Measurements from ENCODE around the gene TXK. TPM values are rescaled to one million over a fixed set of nuclear protein-coding genes. Genes with fewer than 3 reads are reported as not detected.
A peak's percentile ranks its signal among the peaks of the same experiment; 100 is the strongest.

The TXK gene
- total RNA-seq, 1 donor = 0.86 TPM

DNA sequence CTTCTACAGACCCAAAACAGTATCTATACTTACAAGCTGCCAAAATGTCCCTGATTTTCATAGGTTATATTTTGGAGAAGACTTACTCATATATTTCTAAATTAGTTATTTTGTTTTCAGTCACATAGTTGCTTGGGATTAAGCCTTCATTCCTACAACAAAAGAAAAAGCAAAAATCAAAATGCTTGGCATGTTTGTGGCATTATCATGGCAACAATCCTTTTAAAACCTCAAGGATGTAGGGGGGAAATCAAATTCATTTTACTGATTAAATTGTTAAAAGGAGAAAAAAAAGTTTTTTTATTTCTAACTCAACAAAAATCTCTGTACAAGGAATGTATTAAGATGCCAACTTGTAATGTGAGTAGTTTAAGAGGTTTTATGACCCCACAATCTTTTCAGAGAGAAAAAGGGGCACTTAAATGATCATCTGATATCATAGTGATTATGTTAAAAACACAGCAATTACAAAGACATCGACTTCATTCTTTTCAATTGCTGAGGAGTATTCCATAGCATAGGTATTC, 23.5 kb downstream of the TXK start:
- no peak overlapping the region for H3K4me3 ChIP-seq (ENCODE audit: low read depth, low read length)
- DNase-seq (ENCODE audit: low read depth) = no peak
- TF ChIP-seq, protein P1, sequence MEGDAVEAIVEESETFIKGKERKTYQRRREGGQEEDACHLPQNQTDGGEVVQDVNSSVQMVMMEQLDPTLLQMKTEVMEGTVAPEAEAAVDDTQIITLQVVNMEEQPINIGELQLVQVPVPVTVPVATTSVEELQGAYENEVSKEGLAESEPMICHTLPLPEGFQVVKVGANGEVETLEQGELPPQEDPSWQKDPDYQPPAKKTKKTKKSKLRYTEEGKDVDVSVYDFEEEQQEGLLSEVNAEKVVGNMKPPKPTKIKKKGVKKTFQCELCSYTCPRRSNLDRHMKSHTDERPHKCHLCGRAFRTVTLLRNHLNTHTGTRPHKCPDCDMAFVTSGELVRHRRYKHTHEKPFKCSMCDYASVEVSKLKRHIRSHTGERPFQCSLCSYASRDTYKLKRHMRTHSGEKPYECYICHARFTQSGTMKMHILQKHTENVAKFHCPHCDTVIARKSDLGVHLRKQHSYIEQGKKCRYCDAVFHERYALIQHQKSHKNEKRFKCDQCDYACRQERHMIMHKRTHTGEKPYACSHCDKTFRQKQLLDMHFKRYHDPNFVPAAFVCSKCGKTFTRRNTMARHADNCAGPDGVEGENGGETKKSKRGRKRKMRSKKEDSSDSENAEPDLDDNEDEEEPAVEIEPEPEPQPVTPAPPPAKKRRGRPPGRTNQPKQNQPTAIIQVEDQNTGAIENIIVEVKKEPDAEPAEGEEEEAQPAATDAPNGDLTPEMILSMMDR (IDR thresholded peaks at IDR 0.05; ENCODE audit: insufficient read depth, low read depth, low read length) = no peak

DNA sequence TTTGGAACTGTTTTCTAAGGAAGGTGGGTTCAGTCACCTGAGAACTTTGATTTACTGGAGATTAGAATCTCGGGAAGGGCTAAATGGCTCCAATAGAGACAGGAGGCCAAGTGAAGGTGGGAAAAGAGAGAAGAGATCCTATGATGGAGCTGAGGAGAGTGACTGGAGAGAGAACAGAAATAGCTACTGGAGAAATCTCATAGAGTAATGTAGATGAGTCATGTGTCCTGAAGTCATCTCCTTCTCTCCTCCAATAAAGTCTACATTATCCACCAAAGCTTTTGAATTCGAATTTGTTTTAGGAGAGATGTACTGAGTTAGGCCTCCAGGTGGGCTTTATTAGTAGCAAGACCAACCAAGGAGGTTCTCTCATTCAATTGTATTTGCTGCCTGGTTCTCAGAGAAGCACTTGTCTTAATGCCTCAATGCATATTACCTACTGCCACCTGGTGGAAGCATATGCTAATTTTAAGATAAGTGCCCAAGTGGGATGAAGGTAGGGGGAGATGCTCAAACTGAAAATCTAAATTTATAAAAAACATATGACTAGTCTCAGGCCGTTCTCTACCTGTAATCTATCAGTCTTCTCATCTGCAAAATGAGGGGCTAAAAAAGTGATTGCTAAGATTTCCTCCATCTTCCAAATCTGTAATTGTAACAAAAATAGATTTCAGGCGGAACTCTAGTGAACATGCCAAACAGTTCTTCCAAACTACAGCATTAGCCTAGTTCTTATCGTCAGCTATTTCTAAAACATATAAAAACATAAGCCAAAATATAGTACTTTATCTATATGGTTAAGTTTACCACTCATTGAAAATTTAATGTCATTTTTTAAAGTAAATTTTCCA, 24.4 kb downstream of the TXK start:
- TF ChIP-seq, protein P1 (IDR thresholded peaks at IDR 0.05; ENCODE audit: insufficient read depth, low read depth, low read length) = peak; percentile 59
- H3K4me3 ChIP-seq (ENCODE audit: low read depth, low read length) = no peak overlapping the region
- peak; percentile 45 for DNase-seq (ENCODE audit: low read depth)

DNA sequence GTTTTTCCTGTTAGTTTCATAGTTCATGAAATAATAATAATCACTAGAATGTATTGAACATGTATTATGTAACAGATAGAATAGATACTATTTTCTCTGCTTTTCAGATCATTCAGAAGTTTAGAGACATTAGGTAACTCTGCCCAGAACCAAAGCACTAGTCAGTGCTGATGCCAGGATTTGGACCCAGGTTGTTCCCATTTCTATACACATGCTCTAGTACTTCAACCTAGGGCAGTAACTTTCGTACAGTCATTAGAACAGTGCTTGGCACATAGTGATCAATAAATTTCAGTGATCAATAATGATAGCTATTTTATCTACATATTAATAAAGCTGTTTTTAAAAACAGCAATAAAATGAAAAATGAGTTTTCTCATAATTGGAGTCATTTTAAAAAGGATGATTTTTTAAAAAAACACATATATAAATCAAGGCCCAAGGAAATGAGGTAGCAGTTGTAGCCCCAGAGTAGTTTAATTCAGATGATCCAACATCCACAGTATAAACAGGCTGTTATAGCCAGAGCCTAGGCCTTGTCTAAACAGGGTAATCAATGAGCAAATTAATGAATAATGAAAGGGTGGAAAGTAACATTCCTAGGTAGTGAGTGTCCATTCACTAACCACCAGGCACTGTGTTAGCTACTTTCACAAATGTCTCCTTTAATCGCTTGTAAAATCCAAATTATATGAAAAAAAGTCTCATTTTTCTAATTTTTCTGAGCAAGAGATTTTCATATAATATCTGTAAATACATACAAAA, 25.6 kb downstream of the TXK start:
- no peak overlapping the region for H3K4me3 ChIP-seq (ENCODE audit: low read depth, low read length)
- no peak for DNase-seq (ENCODE audit: low read depth)
- TF ChIP-seq, protein P1 (IDR thresholded peaks at IDR 0.05; ENCODE audit: insufficient read depth, low read depth, low read length) = no peak

DNA sequence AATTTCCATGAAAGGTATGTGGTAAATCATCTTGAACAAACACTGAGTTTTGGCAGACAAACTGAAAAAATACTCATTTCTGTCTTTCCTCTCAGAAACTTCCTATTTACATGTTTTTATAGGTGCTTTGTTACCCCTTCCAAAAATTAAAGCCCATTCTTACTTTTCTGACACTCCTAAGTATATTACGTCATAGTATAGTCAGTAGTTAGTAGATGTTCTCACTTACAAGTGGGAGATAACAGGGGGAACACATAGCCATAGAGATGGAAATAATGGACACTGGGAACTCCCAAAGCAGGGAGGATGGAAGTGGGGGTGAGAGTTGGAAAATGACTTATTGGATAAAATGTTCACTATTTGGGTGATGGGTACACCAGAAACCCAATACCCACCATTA, 28.8 kb downstream of the TXK start:
- DNase-seq (ENCODE audit: low read depth) = no peak
- TF ChIP-seq, protein P1 (IDR thresholded peaks at IDR 0.05; ENCODE audit: insufficient read depth, low read depth, low read length) = no peak
- no peak overlapping the region for H3K4me3 ChIP-seq (ENCODE audit: low read depth, low read length)

DNA sequence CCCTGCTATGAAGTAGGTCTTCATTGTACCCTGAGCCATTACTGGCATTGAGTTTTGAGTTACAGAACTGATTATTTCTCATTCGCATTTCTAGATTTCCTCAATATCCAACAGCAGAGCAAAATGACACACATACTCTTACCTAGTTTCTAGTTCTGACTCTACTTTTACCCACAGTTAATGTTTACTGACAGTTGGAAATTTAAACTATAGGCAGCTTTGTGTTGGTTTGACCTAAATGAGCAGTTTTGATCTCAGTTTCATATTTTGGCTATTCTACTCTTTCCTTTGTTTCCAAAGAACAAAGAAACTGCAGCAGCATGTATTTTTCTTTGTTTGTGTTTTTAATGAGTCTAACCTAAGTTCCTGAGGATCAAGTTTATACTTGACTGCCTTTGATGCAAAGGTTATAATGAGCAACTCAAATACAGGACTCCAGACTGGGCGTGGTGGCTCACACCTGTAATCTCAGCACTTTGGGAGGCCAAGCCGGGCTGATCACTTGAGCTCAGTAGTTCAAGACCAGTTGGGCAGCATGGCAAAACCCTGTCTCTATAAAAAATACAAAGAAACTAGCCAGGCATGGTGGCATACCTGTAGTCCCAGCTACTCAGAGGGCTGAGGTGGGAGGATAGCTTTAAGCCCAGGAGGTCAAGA, 30.4 kb downstream of the TXK start:
- DNase-seq (ENCODE audit: low read depth) = no peak
- H3K4me3 ChIP-seq (ENCODE audit: low read depth, low read length) = no peak overlapping the region
- TF ChIP-seq, protein P1 (IDR thresholded peaks at IDR 0.05; ENCODE audit: insufficient read depth, low read depth, low read length) = no peak

DNA sequence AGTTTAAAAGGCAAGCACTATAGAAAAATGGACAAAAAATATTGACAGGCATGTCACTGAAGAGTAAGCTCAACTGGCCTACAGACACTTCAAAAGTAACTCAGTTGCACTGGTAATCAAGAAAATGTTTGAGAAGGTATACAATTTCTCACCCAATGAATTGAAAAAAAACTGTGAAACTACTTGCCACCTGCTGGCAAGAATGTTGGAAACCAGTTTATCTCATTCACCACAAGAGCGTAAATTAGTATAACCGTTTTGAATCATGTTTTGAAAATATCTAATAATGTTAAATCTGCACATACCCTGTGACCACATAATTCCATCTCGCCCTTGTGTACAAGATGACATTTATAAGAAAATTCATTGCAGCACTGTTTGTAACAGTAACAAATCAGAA, 31.7 kb downstream of the TXK start:
- no peak overlapping the region for H3K4me3 ChIP-seq (ENCODE audit: low read depth, low read length)
- TF ChIP-seq, protein P1 (IDR thresholded peaks at IDR 0.05; ENCODE audit: insufficient read depth, low read depth, low read length) = peak; percentile 27
- no peak for DNase-seq (ENCODE audit: low read depth)

Measured in fibroblast of villous mesenchyme (primary cell).